ENCODE data around the gene RASGRF1.

GRCh38 chr15:79136434-79137046, 46.0 kb upstream of the RASGRF1 start:
- TF ChIP-seq POLR2A (IDR thresholded peaks at IDR 0.05; ENCODE audit: low read length) = no peak
- TF ChIP-seq GATA1 (IDR thresholded peaks at IDR 0.05; ENCODE audit: low read depth, low read length) = no peak

Measured in erythroblast (primary cell).